Activated naive CD4-positive, alpha-beta T cell (primary cell): ENCODE results near the gene SHBG.
"Not testable (repeated sequence)": the region's sequence is repeated elsewhere in the genome, so short reads cannot be mapped to it uniquely, and the experiment has no call there.

Source experiments
- DNase-seq, 4 experiments: peaks; one replicate each; lab custom pipeline; 2025; lab: John Stamatoyannopoulos, UW

The SHBG gene, protein sequence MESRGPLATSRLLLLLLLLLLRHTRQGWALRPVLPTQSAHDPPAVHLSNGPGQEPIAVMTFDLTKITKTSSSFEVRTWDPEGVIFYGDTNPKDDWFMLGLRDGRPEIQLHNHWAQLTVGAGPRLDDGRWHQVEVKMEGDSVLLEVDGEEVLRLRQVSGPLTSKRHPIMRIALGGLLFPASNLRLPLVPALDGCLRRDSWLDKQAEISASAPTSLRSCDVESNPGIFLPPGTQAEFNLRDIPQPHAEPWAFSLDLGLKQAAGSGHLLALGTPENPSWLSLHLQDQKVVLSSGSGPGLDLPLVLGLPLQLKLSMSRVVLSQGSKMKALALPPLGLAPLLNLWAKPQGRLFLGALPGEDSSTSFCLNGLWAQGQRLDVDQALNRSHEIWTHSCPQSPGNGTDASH

GRCh38 chr17:7629939-7630571 is at the start of gene SHBG:
Gene SHBG, plus strand, starts transcription at chr17:7630135. Its CDS starts 38 bp downstream, at chr17:7630173.
- no peak for DNase-seq

GRCh38 chr17:7580604-7581575 is 49.0 kb upstream of the SHBG start:
- DNase-seq, result no peak

DNA sequence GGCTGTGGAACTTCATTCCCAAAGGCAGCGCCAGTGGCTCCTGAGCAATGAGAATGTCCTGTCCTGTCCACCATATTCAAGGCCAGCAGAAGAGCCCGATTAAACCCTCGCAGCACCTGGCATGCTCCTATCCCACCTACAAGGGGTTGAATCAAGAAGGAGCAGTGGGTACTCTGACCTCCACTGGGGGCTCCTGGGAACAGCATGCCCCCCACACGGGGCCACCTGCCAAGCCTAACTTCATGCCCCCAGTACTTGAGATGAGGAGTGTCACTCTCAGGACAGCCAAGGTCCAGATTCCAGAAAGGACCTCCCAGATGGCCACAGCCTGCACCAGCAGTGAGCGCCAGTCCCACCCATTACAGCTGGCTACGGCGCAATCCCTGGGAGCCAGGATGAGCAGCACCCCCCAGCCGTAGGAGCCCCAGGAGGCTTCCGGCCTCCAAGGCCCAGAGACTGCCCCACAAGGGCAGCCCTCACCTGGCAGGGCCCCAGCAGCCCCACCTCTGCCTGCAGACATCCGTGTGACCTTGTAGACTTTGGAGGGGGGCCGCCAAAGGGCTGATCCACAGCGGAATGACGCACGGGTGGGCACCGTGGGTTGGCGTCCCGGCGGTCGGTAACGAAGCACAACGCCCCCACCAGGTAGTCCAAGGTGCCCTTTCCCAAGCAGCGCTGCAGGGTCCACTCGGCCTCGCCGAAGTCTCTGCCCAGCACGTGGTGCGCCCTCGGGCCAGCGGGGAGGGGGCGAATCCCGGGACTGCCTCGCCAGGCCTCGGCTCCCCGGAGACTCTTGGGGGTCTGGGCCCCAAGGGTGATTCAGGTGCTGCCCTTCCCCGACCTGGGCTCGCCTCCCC is 47.3 kb upstream of the SHBG start:
- no peak for DNase-seq

DNA sequence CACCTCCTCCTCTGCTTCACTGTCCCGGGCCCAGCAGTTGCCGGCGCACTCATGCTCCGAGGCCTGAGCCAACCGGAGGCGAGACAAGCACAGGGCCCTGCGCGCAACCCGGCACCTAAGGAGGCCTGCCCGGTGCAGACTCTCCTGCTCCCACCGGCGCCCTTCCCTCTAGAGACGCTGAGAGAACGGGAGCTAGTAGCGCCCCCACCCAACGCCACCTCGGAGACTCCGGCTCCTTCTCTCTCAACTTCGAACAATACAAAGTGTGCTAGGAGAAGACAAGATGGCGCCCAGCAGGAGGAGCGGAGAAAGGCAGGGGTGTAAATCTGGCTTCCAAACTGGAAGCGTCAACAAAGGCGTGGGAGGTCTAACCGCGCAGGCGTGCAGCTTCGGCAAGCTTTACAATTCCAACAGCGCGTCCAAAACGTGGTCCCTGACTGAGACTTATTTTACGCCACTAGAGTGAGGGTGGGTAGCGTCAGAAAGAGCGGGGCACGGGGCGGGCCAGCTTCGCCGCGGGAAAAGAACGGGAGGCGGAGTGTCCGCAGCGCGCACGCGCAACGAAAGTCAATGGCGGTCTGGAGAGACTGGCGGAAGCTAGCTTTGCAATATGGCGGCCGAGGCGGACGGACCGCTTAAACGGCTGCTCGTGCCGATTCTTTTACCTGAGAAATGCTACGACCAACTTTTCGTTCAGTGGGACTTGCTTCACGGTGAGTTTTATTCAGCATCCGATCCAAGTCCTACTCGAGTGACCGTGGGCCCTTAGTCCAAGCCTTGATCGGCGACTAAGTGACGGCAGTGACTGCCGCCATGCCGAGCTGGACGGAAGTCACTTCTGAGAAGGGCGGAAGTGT is 46.5 kb upstream of the SHBG start, which contains the start of gene MPDU1:
Gene MPDU1 (plus strand): TSS at position 600 of the 857 bp plus-strand sequence. CDS start 11 bp downstream, at position 611.
- peak; percentile 85 to 93 (median 86) for DNase-seq

DNA sequence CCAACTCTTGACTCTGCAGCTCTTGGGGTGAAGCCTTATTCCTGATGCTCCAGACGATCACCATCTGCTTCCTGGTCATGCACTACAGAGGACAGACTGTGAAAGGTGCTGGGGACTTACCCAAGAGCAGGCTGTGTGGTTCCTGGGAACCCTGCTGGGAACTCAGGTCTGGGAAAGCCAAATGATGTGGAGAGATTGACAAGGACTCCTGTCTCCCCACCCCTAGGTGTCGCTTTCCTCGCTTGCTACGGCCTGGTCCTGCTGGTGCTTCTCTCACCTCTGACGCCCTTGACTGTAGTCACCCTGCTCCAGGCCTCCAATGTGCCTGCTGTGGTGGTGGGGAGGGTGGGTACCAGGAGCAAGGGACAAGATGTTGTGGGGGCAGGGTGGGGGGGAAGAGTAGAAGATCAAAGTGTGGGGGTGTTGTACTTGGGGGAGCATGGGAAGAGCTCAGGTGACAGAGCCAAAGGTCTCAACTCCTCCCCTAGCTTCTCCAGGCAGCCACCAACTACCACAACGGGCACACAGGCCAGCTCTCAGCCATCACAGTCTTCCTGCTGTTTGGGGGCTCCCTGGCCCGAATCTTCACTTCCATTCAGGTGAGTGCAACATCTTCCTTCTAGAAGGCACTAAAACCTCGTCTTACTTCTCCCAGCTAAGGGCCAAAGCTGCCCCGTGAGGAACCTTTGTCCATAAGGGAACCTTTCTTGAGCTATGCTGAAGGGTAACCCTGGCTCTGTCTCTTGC is 43.1 kb upstream of the SHBG start:
- no peak for DNase-seq

DNA sequence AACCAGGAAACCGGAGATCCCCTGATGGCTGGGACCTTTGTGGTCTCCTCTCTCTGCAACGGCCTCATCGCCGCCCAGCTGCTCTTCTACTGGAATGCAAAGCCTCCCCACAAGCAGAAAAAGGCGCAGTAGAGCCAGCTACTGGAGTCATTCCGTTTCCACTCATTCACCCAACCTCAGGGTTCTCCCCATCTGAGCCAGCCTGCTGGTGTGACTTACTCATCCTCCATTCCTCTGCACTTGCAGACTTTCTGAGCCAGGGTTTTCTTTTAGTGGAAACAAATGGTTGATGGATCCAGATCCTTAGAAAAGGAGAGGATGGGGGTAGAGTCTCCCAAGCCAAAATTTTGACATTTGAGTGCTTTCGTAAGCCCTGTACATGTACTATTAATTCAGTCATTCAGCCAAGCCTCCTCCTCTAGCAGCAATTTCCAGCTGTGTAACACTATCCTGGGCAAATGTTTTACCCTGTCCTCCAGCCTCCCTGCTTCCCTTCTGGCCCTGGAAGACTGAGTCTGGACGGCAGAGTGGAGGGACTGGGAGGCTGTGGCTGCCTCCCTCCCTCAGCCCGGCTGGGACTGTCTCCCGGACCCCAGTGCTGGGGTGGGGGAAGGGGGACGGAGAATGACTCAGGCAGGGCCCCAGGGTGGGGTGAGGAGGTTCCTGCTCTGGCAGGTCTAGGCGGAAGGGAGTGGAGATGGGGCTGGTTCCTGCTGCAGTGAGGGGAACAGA is 42.3 kb upstream of the SHBG start:
- DNase-seq, result no peak

DNA sequence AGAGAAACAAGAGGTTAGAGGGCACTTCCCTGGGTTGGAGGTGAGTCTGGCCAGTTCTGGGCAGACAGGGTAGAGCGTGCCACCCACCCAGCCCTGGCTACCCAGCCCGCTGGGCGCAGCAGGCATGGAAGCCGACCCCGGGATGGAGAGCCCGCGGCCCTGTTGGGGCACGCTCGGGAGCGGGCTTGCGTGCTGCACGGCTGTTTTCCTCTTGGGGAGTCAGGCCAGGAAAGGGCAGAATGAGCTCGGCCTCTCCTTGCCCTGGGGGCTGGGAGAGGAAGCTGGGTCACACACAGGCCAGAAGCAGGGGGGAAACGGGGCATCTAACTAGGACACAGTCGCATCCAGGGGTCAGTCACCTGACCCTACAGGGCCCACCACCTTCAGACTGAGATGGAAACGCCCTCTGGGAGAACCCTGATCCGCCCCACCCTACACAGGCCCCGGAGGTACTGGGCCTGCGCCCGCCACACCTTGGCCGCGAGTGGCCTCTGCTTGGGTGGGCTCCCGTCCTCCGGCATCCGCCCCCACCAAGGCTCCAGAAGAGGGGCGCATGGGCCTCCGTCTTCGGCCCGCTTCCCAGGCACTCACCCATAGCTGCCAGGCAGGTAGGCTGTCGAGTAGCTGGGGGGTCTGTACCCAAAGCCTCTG is 41.3 kb upstream of the SHBG start:
- DNase-seq, result no peak

GRCh38 chr17:7589204-7589868 is 40.6 kb upstream of the SHBG start:
- peak; percentile 25 to 62 (median 44) for DNase-seq

DNA sequence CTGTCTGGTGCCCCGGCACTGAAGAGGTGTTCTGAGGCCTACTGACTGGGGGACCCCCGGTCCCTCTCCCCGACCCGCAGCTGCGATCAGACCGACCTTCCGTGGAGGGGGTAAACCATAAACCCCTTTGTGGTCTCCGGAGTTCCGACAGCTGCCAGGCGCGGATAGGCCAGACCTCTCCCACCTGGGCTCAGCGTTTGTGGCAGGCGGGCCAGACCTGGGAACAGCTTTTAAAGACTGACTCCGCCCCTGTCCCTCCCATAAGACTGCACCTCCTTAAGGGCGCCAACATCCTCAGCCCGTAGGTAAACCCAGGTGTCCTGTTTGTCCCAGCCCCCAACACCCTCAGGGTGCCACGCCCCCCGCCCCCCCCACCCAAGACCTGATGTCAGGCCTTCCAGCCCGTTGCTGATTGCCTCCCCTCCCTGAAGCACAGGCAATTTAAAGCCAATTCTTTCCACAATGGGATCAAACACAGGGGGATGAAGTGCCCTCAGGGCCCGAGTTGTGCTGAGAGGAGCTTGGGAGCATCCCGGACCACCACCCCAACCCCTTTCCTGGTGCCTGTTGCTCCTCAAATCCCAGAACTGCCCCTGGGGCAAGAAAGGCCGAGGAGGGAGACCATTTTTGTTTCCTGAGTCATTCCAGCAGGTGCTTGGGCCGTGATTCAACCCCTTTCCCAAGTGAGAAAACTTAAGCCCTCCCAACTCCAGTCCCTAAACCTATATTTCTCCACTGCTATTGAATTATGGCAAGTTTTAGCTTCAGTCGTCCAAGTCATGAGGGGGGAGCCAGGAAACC is 39.8 kb upstream of the SHBG start, which contains the start of gene SOX15:
Gene SOX15 (minus strand): TSS at position 204 of the 801 bp plus-strand sequence. CDS start 418 bp downstream, outside the sequence.
- no peak for DNase-seq

DNA sequence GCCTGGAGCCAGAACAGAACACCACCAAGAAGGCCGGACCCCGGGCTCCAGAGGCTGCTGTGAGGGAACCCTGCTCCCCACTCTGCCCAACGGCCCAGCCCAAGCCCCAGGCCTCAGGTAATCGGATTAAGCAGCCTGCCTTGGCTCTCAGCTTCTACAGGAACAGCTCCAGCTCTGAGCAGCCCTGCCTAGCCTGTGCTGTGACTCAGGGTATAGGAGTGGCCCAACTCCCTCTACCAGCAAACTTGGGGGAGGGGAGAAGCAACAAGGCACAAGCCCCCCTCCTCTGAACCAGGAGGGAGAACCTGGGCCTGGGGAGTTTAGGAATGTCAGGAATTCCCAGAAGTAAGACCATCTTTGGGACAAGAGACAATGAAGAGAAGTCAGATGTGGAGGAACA is 39.2 kb upstream of the SHBG start:
- no peak for DNase-seq

DNA sequence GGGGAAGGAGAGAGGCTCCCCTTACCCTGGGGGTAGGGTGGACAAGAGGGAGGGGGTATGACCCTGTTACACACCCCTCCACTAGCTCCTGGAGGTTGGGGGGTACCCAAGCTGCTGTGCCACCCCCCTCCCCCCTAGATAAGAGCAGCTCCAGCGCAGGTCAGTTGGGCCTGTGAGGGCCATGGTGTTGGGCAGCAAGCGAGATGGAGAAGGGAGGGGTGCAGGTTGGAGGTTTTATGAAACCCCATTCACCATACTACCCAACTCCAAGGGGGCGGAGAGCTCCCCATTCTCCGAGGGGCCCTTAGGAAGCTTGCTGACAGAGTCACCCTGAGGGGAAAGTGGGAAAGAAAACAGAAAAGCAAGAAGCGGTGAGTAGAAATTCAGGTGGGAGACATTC is 38.3 kb upstream of the SHBG start:
- no peak for DNase-seq

GRCh38 chr17:7592422-7593021 is 37.4 kb upstream of the SHBG start:
- DNase-seq, result no peak

- DNase-seq, result no peak
Observed at GRCh38 chr17:7593296-7593695, 36.6 kb upstream of the SHBG start.

GRCh38 chr17:7597561-7597960 is 32.4 kb upstream of the SHBG start:
- not testable (repeated sequence) for DNase-seq

GRCh38 chr17:7606280-7606679 is 23.7 kb upstream of the SHBG start:
- no peak for DNase-seq

DNA sequence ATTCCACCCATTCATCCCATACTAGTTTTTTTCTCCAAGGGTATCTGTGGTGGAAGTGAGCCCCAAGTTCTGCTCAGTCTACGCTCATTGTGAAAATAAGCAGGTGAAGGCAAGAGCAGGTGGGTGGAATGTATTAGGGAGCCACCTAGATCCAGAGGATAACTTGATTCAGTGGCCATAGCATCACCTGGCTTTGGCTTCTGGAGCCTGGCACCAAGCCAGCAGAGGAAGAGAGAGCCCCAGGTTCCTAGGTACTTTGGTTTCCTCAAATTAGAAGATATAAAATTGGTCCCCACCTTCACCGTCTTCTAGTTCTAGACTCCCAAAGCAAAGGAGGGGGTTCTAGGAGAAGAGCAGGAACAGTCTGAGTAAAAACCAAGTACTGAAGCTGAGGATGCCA is 19.3 kb upstream of the SHBG start:
- DNase-seq, result no peak
